Fibroblast of lung (primary cell): Measurements from ENCODE around the gene MIER3. TPM values are rescaled to one million over a fixed set of nuclear protein-coding genes. Genes with fewer than 3 reads are reported as not detected.
"Not testable (repeated sequence)": the region's sequence is repeated elsewhere in the genome, so short reads cannot be mapped to it uniquely, and the experiment has no call there.

Experiments used
- DNase-seq, 2 donors: peaks; one replicate each; pipeline versions ENCODE4 v3.0.0 to v3.0.0-alpha.2; 2010; ENCODE audit warnings: low read depth in 2 of 2
- H2AFZ ChIP-seq: 2 replicates; pipeline ENCODE4 v1.5.1; 2012; ENCODE audit warnings: low read length, control low read depth, inconsistent platforms
- H3K27ac ChIP-seq: 2 replicates; pipeline ENCODE4 v1.5.1; 2011; ENCODE audit warnings: low read length, control low read depth; ENCODE audit not compliant: insufficient read depth
- H3K27me3 ChIP-seq: 2 replicates; pipeline ENCODE4 v1.5.1; 2011; ENCODE audit warnings: mild to moderate bottlenecking, low read length; ENCODE audit not compliant: control insufficient read depth, insufficient read depth
- H3K36me3 ChIP-seq: 2 replicates; pipeline ENCODE4 v1.5.1; 2011; ENCODE audit warnings: low read length; ENCODE audit not compliant: control insufficient read depth, insufficient read depth
- H3K4me1 ChIP-seq: 2 replicates; pipeline ENCODE4 v1.5.1; 2011; ENCODE audit warnings: low read length; ENCODE audit not compliant: control insufficient read depth, insufficient read depth; ENCODE audit errors: extremely low read depth
- H3K4me2 ChIP-seq: 2 replicates; pipeline ENCODE4 v1.5.1; 2011; ENCODE audit warnings: low read length, control low read depth; ENCODE audit not compliant: insufficient read depth; ENCODE audit errors: extremely low read depth
- H3K4me3 ChIP-seq, 4 experiments: fragments of 200-600 bp in 1 of 4; sonication (generic) in 1 of 4; replicated peaks in 1 of 4; 2 replicates each; pipeline ENCODE4 v1.5.1; 2011 to 2016; ENCODE audit warnings: low read length in 4 of 4, low read depth in 3 of 4, mild to moderate bottlenecking in 3 of 4, control low read depth in 2 of 4, inconsistent platforms in 1 of 4, mixed read lengths in 1 of 4; ENCODE audit not compliant: insufficient read depth in 1 of 4; ENCODE audit errors: control extremely low read depth in 1 of 4
- H3K79me2 ChIP-seq: 2 replicates; pipeline ENCODE4 v1.5.1; 2012; ENCODE audit warnings: mild to moderate bottlenecking, low read length, inconsistent platforms; ENCODE audit not compliant: control insufficient read depth, insufficient read depth
- H3K9ac ChIP-seq: 2 replicates; pipeline ENCODE4 v1.5.1; 2011; ENCODE audit warnings: mild to moderate bottlenecking, low read length, control low read depth; ENCODE audit not compliant: insufficient read depth
- H3K9me3 ChIP-seq: 2 replicates; pipeline ENCODE4 v1.5.1; 2012; ENCODE audit warnings: low read depth, low read length; ENCODE audit not compliant: control insufficient read depth, insufficient read depth
- H4K20me1 ChIP-seq: 2 replicates; pipeline ENCODE4 v1.5.1; 2011; ENCODE audit warnings: low read length; ENCODE audit not compliant: control insufficient read depth, insufficient read depth; ENCODE audit errors: extremely low read depth
- CTCF ChIP-seq, 2 donors: IDR thresholded peaks in 1 of 2; conservative IDR thresholded peaks in 1 of 2; 1 replicate in 1 of 2; 2 replicates in 1 of 2; pipeline ENCODE4 v1.5.1; 2011 to 2012; ENCODE audit warnings: low read length in 2 of 2, control low read depth in 1 of 2, inconsistent platforms in 1 of 2, low read depth in 1 of 2, mild to moderate bottlenecking in 1 of 2
- EZH2 ChIP-seq: IDR thresholded peaks from 2 replicates; pipeline ENCODE4 v1.5.1; 2012; ENCODE audit warnings: low read length, control low read depth, mild to moderate bottlenecking; ENCODE audit errors: missing control alignments
- polyA plus RNA-seq, 2 donors: library from polyadenylated mRNA; depleted of rRNA in 1 of 2; stranded (reverse) in 1 of 2; unstranded in 1 of 2; fragments of >200 nt; gene quantifications; 2 replicates each; pipeline ENCODE4 v1.2.1, GENCODE V29; 2011 to 2012; ENCODE audit warnings: missing spikeins in 1 of 2
- total RNA-seq: library from RNA; depleted of rRNA; stranded (reverse); fragments of >200 nt; gene quantifications from 2 replicates; pipeline ENCODE4 v1.2.1, GENCODE V29; 2014

Gene MIER3
- total and polyA plus RNA-seq, 2 donors (not counting 1 experiment from before 2014, with no cell fraction given): 13.2 to 16.9 TPM

DNA sequence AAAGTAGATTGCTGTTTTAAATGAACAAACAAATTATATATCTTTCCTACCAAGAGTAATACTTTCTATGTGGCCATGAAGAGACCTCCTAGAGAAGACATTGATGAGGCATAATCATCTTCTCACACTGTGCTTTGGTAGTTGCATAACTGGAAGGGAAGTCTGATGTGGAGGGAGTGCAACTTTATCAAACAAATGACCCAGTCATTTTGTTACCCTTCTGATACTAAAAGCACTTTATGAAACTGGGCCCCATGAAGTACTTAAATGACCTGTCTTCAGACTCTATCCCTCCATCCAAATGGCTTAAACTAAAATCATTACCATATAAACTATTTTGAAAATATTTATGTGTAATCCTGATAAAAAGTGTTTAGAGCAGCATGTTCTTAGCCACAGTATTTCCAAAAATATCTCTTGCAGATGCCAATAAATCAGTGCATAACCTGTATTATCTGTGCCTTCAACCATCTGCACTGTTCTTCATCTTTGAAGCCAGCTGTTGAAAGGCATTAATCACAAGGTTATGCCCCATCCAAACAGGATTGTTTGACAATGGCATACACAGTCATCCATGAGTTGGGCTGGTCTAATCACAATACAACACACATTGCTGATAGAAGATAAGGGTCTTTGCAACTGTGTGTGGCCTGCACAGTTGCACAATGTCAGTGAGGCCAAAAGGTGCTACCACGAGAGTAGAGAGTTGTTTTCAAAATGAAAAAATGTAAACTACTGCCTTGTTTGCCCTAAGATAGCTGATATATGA is 31.9 kb upstream of the MIER3 start:
- H3K4me2 ChIP-seq: no peak overlapping the region
- DNase-seq: no peak
- H3K27me3 ChIP-seq: no peaks in the 10 kb centered on the region
- H3K79me2 ChIP-seq: no peaks in the 10 kb centered on the region
- H4K20me1 ChIP-seq: no peaks in the 10 kb centered on the region
- H3K9me3 ChIP-seq: no peaks in the 10 kb centered on the region
- H2AFZ ChIP-seq: no peak overlapping the region
- H3K27ac ChIP-seq: no peak overlapping the region
- H3K9ac ChIP-seq: no peak overlapping the region
- no peaks in the 10 kb centered on the region for H3K4me1 ChIP-seq
- H3K4me3 ChIP-seq: no peak overlapping the region
- no peak for TF ChIP-seq CTCF (conservative IDR thresholded peaks at IDR 0.05 in 1 of 2, IDR thresholded peaks at IDR 0.05 in 1 of 2; ENCODE audit: low read depth in 1 of 2, low read length in 2 of 2)
- no peak for TF ChIP-seq EZH2
- H3K36me3 ChIP-seq: no peaks in the 10 kb centered on the region

DNA sequence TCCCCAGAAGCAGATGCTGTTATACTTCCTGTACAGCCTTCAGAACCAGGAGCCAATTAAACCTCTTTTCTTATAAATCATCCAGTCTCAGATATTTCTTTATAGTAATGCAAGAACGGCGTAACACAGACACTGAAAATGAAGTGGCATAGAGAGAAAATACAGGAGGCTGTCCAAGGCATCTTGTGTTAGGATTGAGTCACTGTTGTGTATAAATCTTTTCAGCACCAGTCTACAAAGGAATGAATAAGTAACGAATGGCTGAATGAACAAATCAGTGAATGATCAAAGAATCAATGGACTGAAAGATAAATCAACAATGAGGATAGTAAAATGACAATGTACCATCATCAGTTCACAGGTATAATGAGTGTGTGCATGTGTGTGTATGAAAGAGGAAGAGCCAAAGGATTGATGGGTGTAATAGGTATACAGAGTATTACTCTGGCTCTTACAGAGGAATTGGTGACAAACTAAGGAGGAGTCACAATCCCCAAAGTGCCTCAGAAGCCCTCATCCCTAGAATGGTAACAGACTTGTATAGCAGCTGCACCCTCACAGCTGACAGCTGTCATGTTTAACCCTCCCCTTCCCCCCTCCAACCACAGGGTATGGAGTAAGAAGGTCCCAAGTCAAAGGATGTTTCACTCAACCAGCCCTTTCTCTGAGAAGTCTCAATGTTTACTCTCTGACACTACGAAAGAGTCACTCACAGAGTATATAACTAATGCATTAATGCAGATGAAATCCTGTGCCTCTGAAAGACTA is 29.8 kb upstream of the MIER3 start:
- Histone ChIP-seq H3K79me2 (no peaks in the 10 kb centered on the region), H3K27me3 (no peaks in the 10 kb centered on the region), H3K4me2 (no peak overlapping the region), H3K4me1 (no peaks in the 10 kb centered on the region), H4K20me1 (no peaks in the 10 kb centered on the region), H3K9ac (no peak overlapping the region), H3K27ac (no peak overlapping the region), H3K9me3 (no peaks in the 10 kb centered on the region), H3K36me3 (no peaks in the 10 kb centered on the region), H3K4me3 (no peak overlapping the region), H2AFZ (no peak overlapping the region)
- no peak for TF ChIP-seq EZH2
- no peak for TF ChIP-seq CTCF (conservative IDR thresholded peaks at IDR 0.05 in 1 of 2, IDR thresholded peaks at IDR 0.05 in 1 of 2; ENCODE audit: low read depth in 1 of 2, low read length in 2 of 2)
- DNase-seq: no peak

- Histone ChIP-seq H3K9ac (no peak overlapping the region), H3K36me3 (no peaks in the 10 kb centered on the region), H3K4me3 (no peak overlapping the region), H3K27ac (no peak overlapping the region), H3K27me3 (no peaks in the 10 kb centered on the region), H3K4me2 (no peak overlapping the region), H3K79me2 (no peaks in the 10 kb centered on the region), H3K4me1 (no peaks in the 10 kb centered on the region), H3K9me3 (no peaks in the 10 kb centered on the region), H2AFZ (no peak overlapping the region), H4K20me1 (no peaks in the 10 kb centered on the region)
- no peak for DNase-seq
- no peak for TF ChIP-seq EZH2
These were observed 28.0 kb upstream of the MIER3 start for GRCh38 chr5:56979968-56980367.

DNA sequence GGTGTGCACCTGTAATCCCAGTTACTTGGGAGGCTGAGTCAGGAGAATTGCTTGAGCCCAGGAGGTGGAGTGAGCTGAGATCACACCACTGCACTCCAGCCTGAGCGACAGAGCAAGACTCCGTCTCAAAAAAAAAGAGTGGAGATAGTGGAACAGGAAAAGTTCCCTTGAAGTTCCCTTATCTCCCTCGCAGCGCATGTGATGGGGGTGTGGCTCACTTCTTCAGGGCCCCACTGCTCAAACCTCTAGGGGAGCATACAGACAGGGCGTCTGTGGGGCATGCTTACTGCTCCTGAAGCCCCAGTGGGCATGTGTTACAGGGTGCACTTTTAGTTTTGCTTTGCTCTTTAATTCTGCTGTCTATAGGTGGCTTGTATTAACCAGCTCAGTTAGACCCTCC is 27.6 kb upstream of the MIER3 start:
- not testable (repeated sequence) for H3K9me3 ChIP-seq, H3K27me3 ChIP-seq, H3K4me3 ChIP-seq, H3K4me2 ChIP-seq, H3K4me1 ChIP-seq, DNase-seq, H3K36me3 ChIP-seq, H4K20me1 ChIP-seq, H3K27ac ChIP-seq, H3K79me2 ChIP-seq, H3K9ac ChIP-seq, H2AFZ ChIP-seq
